Osteoblast (primary cell): Measurements from ENCODE around the gene PRLR. TPM values are rescaled to one million over a fixed set of nuclear protein-coding genes. Genes with fewer than 3 reads are reported as not detected.

Experiments used
- DNase-seq: peaks from one replicate; pipeline ENCODE4 v3.0.0; 2011; ENCODE audit warnings: low spot score, mixed read lengths; ENCODE audit not compliant: insufficient read length; ENCODE audit errors: missing footprints
- H2AFZ ChIP-seq: 2 replicates; pipeline ENCODE4 v1.6.0; 2011; ENCODE audit warnings: mild to moderate bottlenecking, low read length
- H3K27ac ChIP-seq: 2 replicates; pipeline ENCODE4 v1.5.1; 2011; ENCODE audit warnings: mild to moderate bottlenecking, low read depth, low read length, moderate library complexity
- H3K27me3 ChIP-seq: 2 replicates; pipeline ENCODE4 v1.6.0; 2012; ENCODE audit warnings: mild to moderate bottlenecking, control low read depth, inconsistent platforms, low read length, moderate library complexity; ENCODE audit not compliant: insufficient read depth
- H3K36me3 ChIP-seq: 2 replicates; pipeline ENCODE4 v1.5.1; 2011; ENCODE audit warnings: mild to moderate bottlenecking, low read length, control low read depth, moderate library complexity; ENCODE audit not compliant: insufficient read depth
- H3K4me1 ChIP-seq: 2 replicates; pipeline ENCODE4 v1.5.1; 2011; ENCODE audit warnings: mild to moderate bottlenecking, low read length, control low read depth, moderate library complexity; ENCODE audit not compliant: insufficient read depth
- H3K4me2 ChIP-seq: 2 replicates; pipeline ENCODE4 v1.6.0; 2011; ENCODE audit warnings: mild to moderate bottlenecking, low read length; ENCODE audit not compliant: insufficient read depth
- H3K4me3 ChIP-seq: fragments of 200-600 bp; sonication (generic); 3 replicates; pipeline ENCODE4 v1.5.1; 2012; ENCODE audit warnings: mild to moderate bottlenecking, low read length, inconsistent platforms; ENCODE audit not compliant: insufficient read depth
- H3K79me2 ChIP-seq: 2 replicates; pipeline ENCODE4 v1.6.0; 2012; ENCODE audit warnings: mild to moderate bottlenecking, low read length, control low read depth, inconsistent platforms; ENCODE audit not compliant: insufficient read depth
- H3K9me3 ChIP-seq: 2 replicates; pipeline ENCODE4 v1.5.1; 2011; ENCODE audit warnings: low read depth, low read length, control low read depth
- H4K20me1 ChIP-seq: 2 replicates; pipeline ENCODE4 v1.6.0; 2012; ENCODE audit warnings: mild to moderate bottlenecking, low read length, control low read depth; ENCODE audit not compliant: insufficient read depth
- total RNA-seq: library from RNA; depleted of rRNA; stranded (reverse); fragments of >200 nt; gene quantifications from 2 replicates; pipeline ENCODE4 v1.2.3, GENCODE V29; 2012
- TF ChIP-seq, protein P1 (sequence below): IDR thresholded peaks from 2 replicates; pipeline ENCODE4 v1.5.1; 2011; ENCODE audit warnings: mild to moderate bottlenecking, low read depth, low read length, moderate library complexity; ENCODE audit errors: extremely low read depth

The PRLR gene
- total RNA-seq, 1 donor, result under 0.01 TPM

DNA sequence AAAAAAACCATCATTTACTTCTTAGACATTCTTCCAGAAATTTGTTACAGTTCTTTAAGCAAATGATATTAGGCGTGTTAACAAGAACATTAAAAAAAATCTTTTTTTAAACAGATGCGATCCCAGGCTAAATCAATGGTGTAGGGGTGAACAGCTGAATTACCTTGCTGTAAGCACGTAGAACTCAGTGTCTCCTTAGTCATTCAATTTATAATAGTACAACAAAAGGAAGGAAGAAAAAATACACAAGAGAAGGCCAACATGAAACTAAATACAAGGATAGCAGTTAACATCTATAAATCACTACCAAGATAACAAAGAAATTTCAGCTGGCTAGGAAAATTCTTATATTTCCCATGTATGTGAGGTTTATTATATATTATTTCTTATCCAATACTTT, 217.9 kb downstream of the PRLR start:
- Histone ChIP-seq H3K4me1 (no peaks in the 10 kb centered on the region), H3K27me3 (peaks cover 16% of the 10 kb centered on the region), H3K4me3 (no peak overlapping the region), H3K36me3 (no peaks in the 10 kb centered on the region), H3K9me3 (no peaks in the 10 kb centered on the region), H2AFZ (no peak overlapping the region), H3K4me2 (no peak overlapping the region), H3K79me2 (no peaks in the 10 kb centered on the region), H3K27ac (no peak overlapping the region), H4K20me1 (no peaks in the 10 kb centered on the region)
- TF ChIP-seq, protein P1, sequence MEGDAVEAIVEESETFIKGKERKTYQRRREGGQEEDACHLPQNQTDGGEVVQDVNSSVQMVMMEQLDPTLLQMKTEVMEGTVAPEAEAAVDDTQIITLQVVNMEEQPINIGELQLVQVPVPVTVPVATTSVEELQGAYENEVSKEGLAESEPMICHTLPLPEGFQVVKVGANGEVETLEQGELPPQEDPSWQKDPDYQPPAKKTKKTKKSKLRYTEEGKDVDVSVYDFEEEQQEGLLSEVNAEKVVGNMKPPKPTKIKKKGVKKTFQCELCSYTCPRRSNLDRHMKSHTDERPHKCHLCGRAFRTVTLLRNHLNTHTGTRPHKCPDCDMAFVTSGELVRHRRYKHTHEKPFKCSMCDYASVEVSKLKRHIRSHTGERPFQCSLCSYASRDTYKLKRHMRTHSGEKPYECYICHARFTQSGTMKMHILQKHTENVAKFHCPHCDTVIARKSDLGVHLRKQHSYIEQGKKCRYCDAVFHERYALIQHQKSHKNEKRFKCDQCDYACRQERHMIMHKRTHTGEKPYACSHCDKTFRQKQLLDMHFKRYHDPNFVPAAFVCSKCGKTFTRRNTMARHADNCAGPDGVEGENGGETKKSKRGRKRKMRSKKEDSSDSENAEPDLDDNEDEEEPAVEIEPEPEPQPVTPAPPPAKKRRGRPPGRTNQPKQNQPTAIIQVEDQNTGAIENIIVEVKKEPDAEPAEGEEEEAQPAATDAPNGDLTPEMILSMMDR, result no peak
- DNase-seq, result no peak

DNA sequence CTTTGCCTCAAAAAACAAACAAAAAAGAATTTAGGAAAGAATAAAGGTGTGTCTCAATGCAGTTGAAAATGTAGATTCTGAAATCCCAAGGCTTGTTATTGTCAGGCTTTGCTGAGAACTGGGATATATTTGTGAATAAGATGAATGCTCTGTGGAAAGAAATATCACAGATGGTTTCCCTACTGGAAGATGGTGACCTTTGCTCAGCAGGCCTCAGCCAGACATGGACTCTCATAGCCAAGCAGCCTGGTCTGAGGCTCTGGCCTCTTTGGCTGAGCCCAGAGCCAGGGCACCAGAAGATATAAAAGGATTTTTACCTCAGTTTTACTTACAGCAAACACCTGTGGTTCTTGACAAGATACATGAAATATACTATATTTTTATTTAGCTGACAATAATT, 219.6 kb downstream of the PRLR start:
- no peaks in the 10 kb centered on the region for H3K9me3 ChIP-seq
- H4K20me1 ChIP-seq, result no peaks in the 10 kb centered on the region
- H2AFZ ChIP-seq, result no peak overlapping the region
- no peak overlapping the region for H3K4me2 ChIP-seq
- no peaks in the 10 kb centered on the region for H3K4me1 ChIP-seq
- H3K27me3 ChIP-seq, result peaks cover 11% of the 10 kb centered on the region
- DNase-seq, result no peak
- H3K27ac ChIP-seq, result no peak overlapping the region
- H3K36me3 ChIP-seq, result no peaks in the 10 kb centered on the region
- no peaks in the 10 kb centered on the region for H3K79me2 ChIP-seq
- no peak overlapping the region for H3K4me3 ChIP-seq
- TF ChIP-seq, protein P1, result no peak

DNA sequence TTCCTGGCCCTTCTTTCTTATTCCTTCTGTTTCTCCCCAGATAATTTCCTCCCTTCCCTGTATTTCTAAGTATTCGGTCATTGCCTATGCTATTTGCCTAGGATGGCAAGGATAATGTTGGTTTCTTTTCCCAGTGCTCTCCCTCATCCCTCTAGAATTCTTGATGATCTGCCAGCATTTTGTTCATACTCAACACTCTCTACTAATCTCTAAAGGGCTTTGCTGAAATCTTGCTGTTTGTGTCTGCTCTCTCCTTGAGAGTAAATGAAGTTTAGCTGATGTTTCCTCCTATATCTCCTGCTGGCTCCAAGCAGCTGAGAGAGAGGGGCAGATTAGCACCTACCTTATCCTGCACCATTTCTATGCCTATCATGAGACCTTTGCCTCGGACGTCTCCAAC, 220.6 kb downstream of the PRLR start:
- H3K36me3 ChIP-seq, result no peaks in the 10 kb centered on the region
- H3K4me2 ChIP-seq, result no peak overlapping the region
- no peak overlapping the region for H3K4me3 ChIP-seq
- no peaks in the 10 kb centered on the region for H3K79me2 ChIP-seq
- no peaks in the 10 kb centered on the region for H3K4me1 ChIP-seq
- no peaks in the 10 kb centered on the region for H4K20me1 ChIP-seq
- no peak overlapping the region for H3K27ac ChIP-seq
- TF ChIP-seq, protein P1, result no peak
- H3K9me3 ChIP-seq, result no peaks in the 10 kb centered on the region
- peaks cover 10% of the 10 kb centered on the region for H3K27me3 ChIP-seq
- no peak overlapping the region for H2AFZ ChIP-seq
- no peak for DNase-seq

DNA sequence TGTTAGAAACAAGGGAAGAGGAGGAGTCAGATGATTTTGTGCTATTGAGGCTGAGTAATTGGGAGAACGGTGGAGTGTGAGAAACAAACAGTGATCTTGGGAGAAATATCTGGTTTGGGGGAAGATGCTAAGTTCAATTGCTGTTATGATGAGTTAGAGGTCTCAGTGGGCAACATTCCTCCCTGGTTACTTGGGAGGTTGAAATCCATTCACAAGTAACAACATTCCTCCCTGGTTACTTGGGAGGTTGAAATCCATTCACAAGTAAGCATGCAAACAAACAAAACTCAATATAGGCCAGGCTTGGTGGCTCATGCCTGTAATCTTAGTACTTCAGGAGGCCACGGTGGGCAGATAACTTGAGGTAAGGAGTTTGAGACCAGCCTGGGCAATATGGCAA, 221.3 kb downstream of the PRLR start:
- no peaks in the 10 kb centered on the region for H3K4me1 ChIP-seq
- H2AFZ ChIP-seq, result no peak overlapping the region
- no peaks in the 10 kb centered on the region for H3K9me3 ChIP-seq
- H3K79me2 ChIP-seq, result no peaks in the 10 kb centered on the region
- no peak overlapping the region for H3K4me2 ChIP-seq
- TF ChIP-seq, protein P1, result no peak
- no peak overlapping the region for H3K27ac ChIP-seq
- no peak overlapping the region for H3K4me3 ChIP-seq
- H3K27me3 ChIP-seq, result peaks cover 13% of the 10 kb centered on the region
- H3K36me3 ChIP-seq, result no peaks in the 10 kb centered on the region
- H4K20me1 ChIP-seq, result no peaks in the 10 kb centered on the region
- no peak for DNase-seq
